MCF 10A (cell line): ENCODE measurements around the gene SHROOM3. TPM values are rescaled to one million over a fixed set of nuclear protein-coding genes. Genes with fewer than 3 reads are reported as not detected.

Experiments
- BruUV-seq: library from RNA; stranded (reverse); fragments of 400-500 nt; replicated peaks from 2 replicates; lab custom pipeline; 2021; lab: Mats Ljungman, UMichigan
- CTCF ChIA-PET: fragments of 300-600 bp; sonication (Branson Sonifier 250); formaldehyde crosslinking; extraction: SDS; loops from one replicate; lab custom pipeline; 2021; ENCODE audit warnings: antibody characterized with exemption, inconsistent platforms; lab: Yijun Ruan, JAX
- POLR2A ChIA-PET: fragments of 300-600, 350-650 bp; sonication (Branson Sonifier 250); formaldehyde crosslinking; extraction: SDS; loops from one replicate; lab custom pipeline; 2020; ENCODE audit warnings: antibody characterized with exemption, inconsistent platforms; lab: Yijun Ruan, JAX
- DNase-seq: peaks from one replicate; pipeline ENCODE4 v3.0.0-alpha.2; 2018; ENCODE audit not compliant: unreplicated experiment
- H3K27ac Mint-ChIP-seq: one replicate; pipeline ENCODE4 v1.8.0; 2022; ENCODE audit warnings: mild to moderate bottlenecking, low read depth, mixed read lengths; ENCODE audit not compliant: unreplicated experiment
- H3K27me3 Mint-ChIP-seq: one replicate; pipeline ENCODE4 v1.8.0; 2022; ENCODE audit warnings: mixed read lengths; ENCODE audit not compliant: insufficient read depth, unreplicated experiment
- H3K36me3 Mint-ChIP-seq: one replicate; pipeline ENCODE4 v1.8.0; 2022; ENCODE audit warnings: mild to moderate bottlenecking, moderate library complexity, mixed read lengths; ENCODE audit not compliant: insufficient read depth, unreplicated experiment
- H3K4me1 Mint-ChIP-seq: one replicate; pipeline ENCODE4 v1.8.0; 2022; ENCODE audit warnings: mixed read lengths; ENCODE audit not compliant: insufficient read depth, unreplicated experiment
- H3K4me3 Mint-ChIP-seq: one replicate; pipeline ENCODE4 v1.8.0; 2022; ENCODE audit warnings: mild to moderate bottlenecking, moderate library complexity, mixed read lengths; ENCODE audit not compliant: unreplicated experiment
- H3K9me3 Mint-ChIP-seq: one replicate; pipeline ENCODE4 v1.8.0; 2022; ENCODE audit warnings: mixed read lengths; ENCODE audit not compliant: unreplicated experiment
- CTCF ChIP-seq: fragments of 200-600 bp; IDR thresholded peaks from one replicate; pipeline ENCODE4 v1.8.0; 2022; ENCODE audit warnings: antibody characterized with exemption, mild to moderate bottlenecking; ENCODE audit not compliant: unreplicated experiment
- intact Hi-C: fragments of 100-400 bp; cut with micrococcal nuclease; formaldehyde crosslinking; loops from 2 replicates; pipeline ENCODE4 v1.14.1; 2022
- total RNA-seq: library from RNA; stranded (reverse); gene quantifications from 2 replicates; pipeline ENCODE4 v1.2.3, GENCODE V29; 2022

The SHROOM3 gene
- total RNA-seq, 1 experiment from 2014 or later = 20.7 TPM

GRCh38 chr4:76722838-76723237 lies 287.8 kb downstream of the SHROOM3 start:
- TF ChIP-seq CTCF = no peak
- H3K4me1 Mint-ChIP-seq = peaks cover 31% of the 10 kb centered on the region
- peak overlapping the region; percentile 28 for H3K27ac Mint-ChIP-seq
- no TSS peak for BruUV-seq
- H3K9me3 Mint-ChIP-seq = no peaks in the 10 kb centered on the region
- H3K27me3 Mint-ChIP-seq = no peaks in the 10 kb centered on the region
- CTCF ChIA-PET = interaction anchor here (0.6 to 4.9 kb wide), 7 partner anchors 8 to 542 kb away, joined by 3 to 26 read pairs (median 3); no protein-coding TSS in a partner anchor
- no peaks in the 10 kb centered on the region for H3K36me3 Mint-ChIP-seq
- H3K4me3 Mint-ChIP-seq = no peak overlapping the region
- DNase-seq = no peak
- intact Hi-C loops = no loop called here
- POLR2A ChIA-PET = interaction anchor here (1.0 to 2.1 kb wide), 6 partner anchors 10 to 415 kb away, joined by 3 to 9 read pairs (median 4); no protein-coding TSS in a partner anchor

GRCh38 chr4:76723373-76723772 lies 288.3 kb downstream of the SHROOM3 start:
- POLR2A ChIA-PET = interaction anchor here (0.6 to 3.0 kb wide), 9 partner anchors 8 to 416 kb away, joined by 3 to 16 read pairs (median 5); no protein-coding TSS in a partner anchor
- no peak for TF ChIP-seq CTCF

GRCh38 chr4:76723924-76724323 lies 288.9 kb downstream of the SHROOM3 start:
- H3K4me1 Mint-ChIP-seq = peaks cover 31% of the 10 kb centered on the region
- DNase-seq = peak; percentile 59

More at GRCh38 chr4:76723373-76723772, 288.3 kb downstream of the SHROOM3 start:
- Mint-ChIP-seq H3K4me1 (peaks cover 31% of the 10 kb centered on the region), H3K27me3 (no peaks in the 10 kb centered on the region), H3K27ac (peak overlapping the region; percentile 28), H3K36me3 (no peaks in the 10 kb centered on the region), H3K4me3 (no peak overlapping the region), H3K9me3 (no peaks in the 10 kb centered on the region)
- CTCF ChIA-PET = interaction anchor here (0.6 to 4.9 kb wide), 8 partner anchors 9 to 493 kb away, joined by 3 to 26 read pairs (median 3); no protein-coding TSS in a partner anchor
- no TSS peak for BruUV-seq
- peak; percentile 24 for DNase-seq
- intact Hi-C loops = no loop called here

More at GRCh38 chr4:76723924-76724323, 288.9 kb downstream of the SHROOM3 start:
- ChIA-PET POLR2A (interaction anchor here (0.6 to 3.0 kb wide), 8 partner anchors 9 to 204 kb away, joined by 3 to 16 read pairs (median 5); no protein-coding TSS in a partner anchor), CTCF (interaction anchor here (0.6 to 4.9 kb wide), 5 partner anchors 9 to 293 kb away, joined by 3 to 26 read pairs (median 3); no protein-coding TSS in a partner anchor)
- TF ChIP-seq CTCF = no peak
- Mint-ChIP-seq H3K27ac (peak overlapping the region; percentile 28), H3K4me3 (no peak overlapping the region), H3K27me3 (no peaks in the 10 kb centered on the region), H3K9me3 (no peaks in the 10 kb centered on the region), H3K36me3 (no peaks in the 10 kb centered on the region)
- no TSS peak for BruUV-seq
- intact Hi-C loops = no loop called here
